HG03097 (cell line): Measurements from ENCODE around the gene SOX11.

Source experiments
- ATAC-seq: cut with Tn5 transposase; IDR thresholded peaks from one replicate; pipeline ENCODE4 v1.9.1; 2021; ENCODE audit not compliant: unreplicated experiment, low FRiP score

SOX11 gene

GRCh38 chr2:5722236-5722635, 30.1 kb downstream of the SOX11 start:
- ATAC-seq, result no peak

DNA sequence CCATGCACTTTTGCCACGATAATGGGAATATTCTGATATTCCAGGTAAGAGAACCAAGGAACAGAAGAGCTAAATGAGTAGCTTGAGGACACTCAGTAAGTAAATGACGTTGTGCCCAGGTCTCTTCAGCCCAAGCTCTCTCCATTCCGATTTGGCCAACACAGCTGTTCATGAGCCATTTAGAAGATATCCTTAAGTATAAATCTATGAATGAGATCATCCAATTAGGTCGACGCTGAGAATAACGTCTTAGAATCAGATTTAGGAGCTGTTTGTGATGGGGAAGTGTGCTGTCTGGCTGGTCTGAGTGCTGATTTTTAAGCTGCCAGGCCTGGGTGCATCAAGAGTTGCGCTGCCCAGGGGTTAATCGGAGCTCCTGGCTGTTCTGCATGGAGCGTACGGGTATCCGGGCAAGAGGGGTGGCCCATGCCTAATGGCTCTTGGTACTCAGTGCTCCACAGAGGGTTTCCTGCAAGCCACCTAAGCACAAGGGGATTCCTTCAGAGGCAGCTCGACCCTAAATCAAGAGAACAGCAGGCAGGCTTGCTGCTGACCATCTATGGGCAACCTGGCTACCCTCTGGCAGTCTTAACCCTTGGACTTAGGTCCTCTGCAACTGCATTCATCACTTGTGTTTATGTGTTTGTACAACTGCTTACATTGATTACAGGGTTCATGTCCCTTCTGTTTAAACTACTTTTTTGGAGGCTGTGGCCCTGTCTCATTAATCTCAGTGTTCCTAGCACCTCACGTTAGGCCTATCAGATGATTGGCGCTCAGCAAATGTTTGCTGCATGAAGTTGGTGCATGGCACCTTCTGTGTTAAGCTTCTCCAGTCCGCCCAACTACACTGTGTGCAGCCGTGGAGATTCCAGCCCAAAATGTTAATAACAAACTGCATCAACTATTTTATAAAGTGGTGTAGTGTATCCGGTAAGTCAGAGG, 31.9 kb downstream of the SOX11 start:
- no peak for ATAC-seq

DNA sequence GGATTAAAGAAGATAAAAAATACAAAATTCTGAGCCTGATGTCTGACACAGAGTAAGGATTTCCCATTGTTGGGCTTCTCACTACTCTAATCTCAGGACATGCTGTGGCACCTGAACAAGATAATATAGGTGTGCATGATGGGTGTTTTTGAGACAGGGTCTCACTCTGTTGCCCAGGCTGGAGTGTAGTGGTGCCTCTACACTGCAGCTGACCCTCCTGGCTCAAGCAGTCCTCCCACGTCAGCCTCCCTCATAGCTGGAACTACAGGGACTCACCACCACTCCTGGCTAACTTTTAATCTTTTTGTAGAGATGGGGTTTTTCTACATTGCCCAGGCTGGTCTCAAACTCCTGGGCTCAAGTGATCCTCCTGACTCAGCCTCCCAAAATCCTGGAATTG, 32.9 kb downstream of the SOX11 start:
- no peak for ATAC-seq

DNA sequence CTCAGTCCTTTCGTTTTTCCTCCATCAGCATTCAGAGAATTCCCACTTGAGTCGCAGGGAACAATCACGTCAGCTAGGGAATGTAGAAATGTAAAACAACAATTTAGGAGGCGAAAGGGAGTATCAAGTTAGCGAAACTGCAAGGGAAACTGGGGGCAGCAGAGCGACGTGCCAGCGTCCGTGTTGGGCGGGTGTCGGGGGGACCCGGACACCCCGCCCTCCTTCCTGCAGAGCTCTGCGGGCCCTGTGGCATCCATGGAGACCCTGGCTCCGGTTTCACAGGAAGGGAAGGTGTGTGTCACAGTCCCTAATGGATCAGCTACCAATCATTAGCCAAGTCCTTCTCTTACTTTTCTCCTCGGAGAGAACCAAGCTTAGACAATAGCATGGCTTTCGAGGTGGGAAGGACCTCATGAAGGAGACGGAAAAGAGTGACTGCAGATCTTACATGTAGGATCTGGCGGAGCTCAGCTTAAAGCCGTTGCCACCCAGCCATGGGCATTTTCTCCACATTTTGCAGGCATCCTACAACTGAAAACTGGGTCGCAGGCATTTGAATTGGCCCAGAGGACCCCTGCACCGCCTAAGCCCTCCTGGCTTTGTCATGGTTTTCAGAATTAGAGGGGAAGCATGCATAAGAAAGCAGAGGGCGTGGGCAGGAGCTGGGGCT, 33.7 kb downstream of the SOX11 start:
- ATAC-seq, result no peak

GRCh38 chr2:5727235-5727634, 35.1 kb downstream of the SOX11 start:
- no peak for ATAC-seq

DNA sequence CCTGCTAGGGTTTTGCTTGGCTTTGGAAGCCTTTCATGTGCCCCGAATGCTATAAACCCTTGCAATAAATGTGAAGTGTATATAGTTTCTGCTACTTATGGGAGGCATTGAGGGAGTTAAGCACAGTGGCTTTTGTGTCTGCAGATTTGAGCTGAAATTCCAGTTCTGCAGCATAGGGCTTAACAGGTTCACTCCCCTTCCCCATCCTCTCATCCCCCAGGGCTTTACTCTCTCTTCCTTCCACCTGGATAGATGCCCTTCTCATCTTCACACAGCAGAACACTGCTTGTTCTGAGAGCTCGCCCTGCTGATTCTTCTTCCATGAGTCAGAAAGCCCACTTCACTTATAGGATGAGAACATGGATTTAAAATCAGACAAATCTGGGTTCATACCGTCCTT, 37.2 kb downstream of the SOX11 start:
- ATAC-seq, result no peak

DNA sequence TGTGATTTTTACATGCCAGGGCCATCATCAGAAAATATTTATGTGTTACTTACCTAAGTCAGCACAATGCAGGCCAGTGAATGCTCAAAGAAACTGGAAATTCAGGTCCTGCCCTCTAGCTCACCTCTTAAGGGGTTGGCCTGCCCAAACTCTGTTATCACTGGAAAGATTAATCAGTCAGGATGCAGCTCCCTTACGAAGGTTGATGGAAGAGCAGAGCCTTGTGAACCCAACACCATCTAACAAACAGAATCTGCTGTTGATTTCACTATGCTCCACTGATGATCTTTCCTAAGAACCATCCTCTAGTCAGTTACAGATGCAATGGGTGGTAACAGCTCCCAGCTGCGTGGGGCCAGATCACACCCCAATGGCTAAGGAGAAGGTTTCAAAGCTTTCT, 38.2 kb downstream of the SOX11 start:
- no peak for ATAC-seq

- no peak for ATAC-seq
Measured at GRCh38 chr2:5734859-5735520, 42.8 kb downstream of the SOX11 start.

DNA sequence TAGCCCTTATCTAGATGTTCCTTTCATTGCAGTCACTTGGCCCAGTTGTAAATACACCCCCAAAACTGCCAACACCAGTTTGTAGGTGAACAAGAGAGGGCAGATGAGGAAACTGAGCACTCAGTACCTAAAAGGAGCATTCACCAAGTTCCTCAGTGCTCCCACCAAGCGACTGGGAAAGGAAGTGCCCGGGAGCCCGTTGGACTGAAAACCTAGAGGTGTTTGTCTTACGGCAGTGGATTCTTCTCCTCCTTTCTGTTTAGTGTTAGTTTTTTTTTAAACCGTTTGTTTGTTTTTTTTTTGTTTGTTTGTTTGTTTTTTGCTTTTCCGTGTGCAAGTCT, 43.3 kb downstream of the SOX11 start:
- ATAC-seq, result no peak

GRCh38 chr2:5736050-5736449, 43.9 kb downstream of the SOX11 start:
- ATAC-seq, result no peak

GRCh38 chr2:5736886-5737285, 44.7 kb downstream of the SOX11 start:
- ATAC-seq, result no peak

DNA sequence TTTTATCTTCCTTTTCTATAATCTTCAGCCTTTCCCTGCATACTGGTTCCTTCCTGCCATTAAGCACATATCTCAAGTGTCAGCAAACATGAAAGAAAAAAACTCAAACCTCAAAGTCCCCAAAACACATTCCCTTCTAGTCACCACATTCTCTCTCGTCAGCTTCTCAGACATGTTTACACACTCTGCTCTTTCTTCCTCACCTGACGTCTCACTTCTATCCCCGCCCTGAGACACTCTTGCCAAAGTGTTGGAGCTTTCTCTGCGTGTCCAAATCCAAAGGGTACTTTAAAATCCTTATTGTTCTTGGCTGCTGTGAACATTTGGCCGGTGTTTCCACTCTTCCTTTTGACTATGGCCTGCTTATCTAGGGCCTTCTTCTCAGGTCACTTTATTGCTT, 47.9 kb downstream of the SOX11 start:
- no peak for ATAC-seq

DNA sequence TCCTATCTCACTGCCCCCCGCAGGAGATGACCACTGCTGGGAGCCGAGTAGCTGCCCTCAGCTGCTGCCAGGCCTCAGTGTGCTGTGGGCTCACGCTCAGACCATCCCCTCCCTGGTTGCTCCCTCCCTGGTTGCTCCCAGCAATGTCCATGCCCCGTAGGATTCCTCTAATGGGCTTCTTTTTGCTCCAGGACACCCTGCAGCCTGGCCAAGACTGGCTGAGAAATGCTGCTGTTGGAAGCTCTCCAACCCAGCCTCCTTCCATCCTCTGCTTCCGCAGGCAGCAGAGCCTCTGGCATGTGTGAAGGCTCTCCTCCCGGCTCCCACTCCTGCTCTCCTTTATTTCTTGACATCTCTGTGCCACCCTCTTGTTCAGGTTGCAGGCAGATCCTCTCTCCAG, 48.6 kb downstream of the SOX11 start:
- no peak for ATAC-seq

- no peak for ATAC-seq
Measured at GRCh38 chr2:5741242-5741641, 49.1 kb downstream of the SOX11 start.

DNA sequence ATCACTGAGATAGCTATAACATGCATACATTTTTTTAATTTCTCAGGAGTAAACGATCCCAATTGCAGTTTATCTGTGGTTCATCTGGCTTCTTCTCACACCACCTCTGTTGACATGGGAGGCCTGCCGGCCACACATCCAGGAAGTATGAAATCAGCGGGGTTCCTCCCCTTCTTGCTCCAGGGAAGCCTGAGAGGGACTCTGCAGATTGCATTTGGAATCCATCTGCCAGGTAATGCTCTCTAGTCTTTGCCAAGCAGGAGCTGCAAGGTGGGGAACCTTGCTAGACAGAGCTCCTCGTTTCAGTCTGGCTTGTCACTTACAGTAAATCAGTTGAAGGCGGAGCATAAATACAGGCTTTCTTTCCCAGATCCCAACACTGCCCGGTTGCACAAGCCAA, 49.9 kb downstream of the SOX11 start:
- ATAC-seq, result no peak

DNA sequence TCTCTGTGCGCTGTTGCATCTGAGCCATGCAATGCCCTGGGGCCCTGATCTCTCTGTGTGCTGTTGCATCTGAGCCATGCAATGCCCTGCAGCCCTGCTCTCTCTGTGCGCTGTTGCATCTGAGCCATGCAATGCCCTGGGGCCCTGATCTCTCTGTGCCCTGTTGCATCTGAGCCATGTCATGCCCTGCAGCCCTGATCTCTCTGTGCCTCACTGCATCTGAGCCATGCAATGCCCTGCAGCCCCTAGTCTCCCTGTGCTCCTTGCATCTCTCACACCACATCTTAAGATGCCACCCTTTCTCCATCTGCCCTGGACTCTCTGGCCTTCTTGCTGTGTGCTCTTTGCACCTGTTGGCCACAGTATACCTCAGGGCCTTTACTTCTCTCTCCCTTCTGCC, 56.2 kb downstream of the SOX11 start:
- ATAC-seq, result no peak

GRCh38 chr2:5748946-5749345, 56.8 kb downstream of the SOX11 start:
- ATAC-seq, result no peak

DNA sequence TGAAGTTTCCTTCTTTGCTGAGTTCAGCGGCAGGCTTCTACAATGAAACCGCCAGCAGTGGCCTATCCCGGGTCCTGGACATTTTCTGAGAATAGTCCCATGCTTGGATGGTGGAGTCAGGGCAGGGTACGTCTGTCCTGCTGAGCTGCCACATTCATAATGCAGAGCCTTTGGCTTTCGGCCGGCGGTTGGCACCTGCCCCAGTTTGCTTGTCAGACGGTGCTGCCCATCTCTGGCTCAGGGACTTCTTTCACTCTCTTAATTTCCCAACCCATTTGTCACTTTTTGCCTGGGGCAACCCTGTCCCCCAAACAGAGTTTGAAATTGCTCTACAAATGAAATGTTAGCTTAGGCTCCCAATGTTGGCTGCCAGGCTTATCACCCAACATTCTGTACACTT, 57.2 kb downstream of the SOX11 start:
- ATAC-seq, result no peak
